ENCODE results near the gene PDAP1. TPM values are rescaled to one million over a fixed set of nuclear protein-coding genes. Genes with fewer than 3 reads are reported as not detected.

PDAP1 gene
- total RNA-seq, 1 experiment from 2014 or later: 150 TPM

- Mint-ChIP-seq H3K4me3 (peak overlapping the region; percentile 83 to 93; a peak in 4 of 5 replicates), H3K27me3 (ENCODE audit: low read depth) (peaks cover 1% of the 10 kb centered on the region; the same call in 1 of the 2 replicates), H3K4me1 (peaks cover 13 to 14% of the 10 kb centered on the region in 2 experiments), H3K27ac (peak overlapping the region in 1 of 3 experiments; percentile 99; a peak in 1 of 7 replicates), H3K9me3 (no peaks in the 10 kb centered on the region), H3K36me3 (ENCODE audit: insufficient read depth in 1 of 3, low read depth in 3 of 3) (peaks cover 18 to 75% (median 47%) of the 10 kb centered on the region in 3 experiments)
- Histone ChIP-seq H3K9me3 (ENCODE audit: control insufficient read depth, low read depth, low read length) (no peaks in the 10 kb centered on the region), H3K4me1 (ENCODE audit: insufficient read depth, low read length) (peaks cover 2% of the 10 kb centered on the region; the same call in 1 of the 2 replicates), H4K8ac (replicated peaks; ENCODE audit: insufficient read length, low read depth, low read length) (no peak overlapping the region), H3K79me2 (ENCODE audit: insufficient read depth, low read length) (no peaks in the 10 kb centered on the region), H2BK120ac (ENCODE audit: low read depth, low read length, poor library complexity, severe bottlenecking) (no peak overlapping the region), H3K79me1 (ENCODE audit: insufficient read depth, low read depth, low read length, poor library complexity, severe bottlenecking) (no peaks in the 10 kb centered on the region), H3K18ac (ENCODE audit: insufficient read length, low read depth, low read length) (no peak overlapping the region), H3K27me3 (ENCODE audit: insufficient read depth, low read length) (no peaks in the 10 kb centered on the region), H3K9ac (ENCODE audit: extremely low read depth, insufficient read length, low read length) (no peak overlapping the region), H3K27ac (ENCODE audit: insufficient read length, low read depth, low read length) (no peak overlapping the region), H2BK12ac (ENCODE audit: insufficient read length, low read depth, low read length) (no peak overlapping the region), H2BK5ac (ENCODE audit: insufficient read length, low read length) (no peak overlapping the region), H2BK15ac (ENCODE audit: low read depth, low read length) (no peak overlapping the region), H3K23me2 (ENCODE audit: insufficient read length, low read depth, low read length, poor library complexity, severe bottlenecking) (peaks cover 13% of the 10 kb centered on the region), H4K91ac (ENCODE audit: insufficient read length, low read depth, low read length) (no peak overlapping the region), H4K20me1 (ENCODE audit: control insufficient read depth, insufficient read depth, insufficient read length) (no peaks in the 10 kb centered on the region), H3K14ac (ENCODE audit: insufficient read depth, low read length) (no peak overlapping the region), H3T11ph (ENCODE audit: low read length) (no peak overlapping the region), H2AK5ac (ENCODE audit: insufficient read length, low read length) (no peak overlapping the region), H3K23ac (ENCODE audit: insufficient read length, low read depth, low read length) (no peak overlapping the region), H2BK20ac (ENCODE audit: low read depth, low read length, poor library complexity, severe bottlenecking) (no peak overlapping the region), H3K56ac (ENCODE audit: insufficient read length, low read depth, low read length) (no peak overlapping the region), H3K4me2 (ENCODE audit: insufficient read depth, insufficient read length, low read length) (no peak overlapping the region), H4K5ac (ENCODE audit: insufficient read length, low read depth, low read length) (no peak overlapping the region), H2AFZ (ENCODE audit: low read length) (no peak overlapping the region), H3K4ac (ENCODE audit: low read depth, low read length) (no peak overlapping the region)
- TF ChIP-seq, protein P1, sequence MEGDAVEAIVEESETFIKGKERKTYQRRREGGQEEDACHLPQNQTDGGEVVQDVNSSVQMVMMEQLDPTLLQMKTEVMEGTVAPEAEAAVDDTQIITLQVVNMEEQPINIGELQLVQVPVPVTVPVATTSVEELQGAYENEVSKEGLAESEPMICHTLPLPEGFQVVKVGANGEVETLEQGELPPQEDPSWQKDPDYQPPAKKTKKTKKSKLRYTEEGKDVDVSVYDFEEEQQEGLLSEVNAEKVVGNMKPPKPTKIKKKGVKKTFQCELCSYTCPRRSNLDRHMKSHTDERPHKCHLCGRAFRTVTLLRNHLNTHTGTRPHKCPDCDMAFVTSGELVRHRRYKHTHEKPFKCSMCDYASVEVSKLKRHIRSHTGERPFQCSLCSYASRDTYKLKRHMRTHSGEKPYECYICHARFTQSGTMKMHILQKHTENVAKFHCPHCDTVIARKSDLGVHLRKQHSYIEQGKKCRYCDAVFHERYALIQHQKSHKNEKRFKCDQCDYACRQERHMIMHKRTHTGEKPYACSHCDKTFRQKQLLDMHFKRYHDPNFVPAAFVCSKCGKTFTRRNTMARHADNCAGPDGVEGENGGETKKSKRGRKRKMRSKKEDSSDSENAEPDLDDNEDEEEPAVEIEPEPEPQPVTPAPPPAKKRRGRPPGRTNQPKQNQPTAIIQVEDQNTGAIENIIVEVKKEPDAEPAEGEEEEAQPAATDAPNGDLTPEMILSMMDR (conservative IDR thresholded peaks at IDR 0.05): no peak
- no peak for DNase-seq
- no CpG with 5 or more reads among the region's 4 CpGs for WGBS (ENCODE audit: extremely low coverage, insufficient read length, low lambda C conversion rate)
Measured at GRCh38 chr7:99394188-99394502, 14.3 kb downstream of the PDAP1 start.

Measured in H9 (cell line).